Hindlimb muscle (tissue), 1 donor: ENCODE data around the gene STXBP5. TPM values are rescaled to one million over a fixed set of nuclear protein-coding genes. Genes with fewer than 3 reads are reported as not detected.

Source experiments
- DNase-seq: peaks from one replicate; pipeline ENCODE4 v3.0.0-alpha.2; 2013
- polyA plus RNA-seq: library from polyadenylated mRNA; unstranded; fragments of 120-200 nt; gene quantifications from one replicate; pipeline ENCODE4 v1.2.1, GENCODE V29; 2013; ENCODE audit not compliant: insufficient read length

The STXBP5 gene
- polyA plus RNA-seq, 1 donor: 10.7 TPM

GRCh38 chr6:147384737-147385710 is 180.8 kb downstream of the STXBP5 start:
- DNase-seq: no peak

- DNase-seq: no peak
Measured at GRCh38 chr6:147389463-147389862, 185.2 kb downstream of the STXBP5 start.

- peak; percentile 30 for DNase-seq
Measured at GRCh38 chr6:147390909-147391536, 186.8 kb downstream of the STXBP5 start.

- DNase-seq: no peak
Measured at GRCh38 chr6:147392917-147393625, 188.9 kb downstream of the STXBP5 start.

GRCh38 chr6:147395158-147395557 is 190.9 kb downstream of the STXBP5 start:
- DNase-seq: no peak

GRCh38 chr6:147397306-147397705 is 193.1 kb downstream of the STXBP5 start:
- no peak for DNase-seq

- no peak for DNase-seq
Measured at GRCh38 chr6:147400968-147401367, 196.8 kb downstream of the STXBP5 start.

GRCh38 chr6:147401779-147402178 is 197.6 kb downstream of the STXBP5 start:
- DNase-seq: no peak

GRCh38 chr6:147406783-147407182 is 202.6 kb downstream of the STXBP5 start:
- no peak for DNase-seq

GRCh38 chr6:147407571-147407970 is 203.4 kb downstream of the STXBP5 start:
- DNase-seq: no peak

- DNase-seq: no peak
Measured at GRCh38 chr6:147416622-147417021, 212.4 kb downstream of the STXBP5 start.

- DNase-seq: no peak
Measured at GRCh38 chr6:147417954-147418353, 213.7 kb downstream of the STXBP5 start.

- DNase-seq: no peak
Measured at GRCh38 chr6:147418523-147418922, 214.3 kb downstream of the STXBP5 start.

GRCh38 chr6:147421903-147422302 is 217.7 kb downstream of the STXBP5 start:
- DNase-seq: no peak

GRCh38 chr6:147423111-147423510 is 218.9 kb downstream of the STXBP5 start:
- no peak for DNase-seq

- no peak for DNase-seq
Measured at GRCh38 chr6:147429794-147430193, 225.6 kb downstream of the STXBP5 start.

GRCh38 chr6:147430811-147431210 is 226.6 kb downstream of the STXBP5 start:
- DNase-seq: no peak

- DNase-seq: no peak
Measured at GRCh38 chr6:147434076-147434475, 229.9 kb downstream of the STXBP5 start.

GRCh38 chr6:147434516-147434915 is 230.3 kb downstream of the STXBP5 start:
- no peak for DNase-seq

GRCh38 chr6:147437615-147438014 is 233.4 kb downstream of the STXBP5 start:
- DNase-seq: no peak

- no peak for DNase-seq
Measured at GRCh38 chr6:147438758-147439528, 234.7 kb downstream of the STXBP5 start.
